CD14-positive monocyte (primary cell): ENCODE results near the gene FLNA. TPM values are rescaled to one million over a fixed set of nuclear protein-coding genes. Genes with fewer than 3 reads are reported as not detected.

Experiments
- DNase-seq, 3 donors: peaks; one replicate each; pipeline ENCODE4 v3.0.0-alpha.2; 2011 to 2022
- H2AFZ ChIP-seq: 2 replicates; pipeline ENCODE4 v1.6.0; 2012; ENCODE audit warnings: mild to moderate bottlenecking, low read depth, low read length, inconsistent platforms; ENCODE audit not compliant: insufficient read depth, poor library complexity, severe bottlenecking
- H3K27ac ChIP-seq, 2 donors: 1 replicate in 1 of 2; 2 replicates in 1 of 2; pipeline ENCODE4 v1.5.1; 2012 to 2013; ENCODE audit warnings: low read length in 2 of 2, control low read depth in 1 of 2, inconsistent platforms in 1 of 2, low read depth in 1 of 2, mild to moderate bottlenecking in 1 of 2
- H3K27me3 ChIP-seq, 2 donors: one replicate each; pipeline versions ENCODE4 v1.6.0 to v1.6.1; 2011 to 2013; ENCODE audit warnings: low read length in 2 of 2; ENCODE audit not compliant: control insufficient read depth in 2 of 2, insufficient read depth in 2 of 2
- H3K36me3 ChIP-seq, 2 donors: replicated peaks in 1 of 2; 1 replicate in 1 of 2; 2 replicates in 1 of 2; pipeline versions ENCODE4 v1.5.1 to v1.6.1; 2012 to 2013; ENCODE audit warnings: low read length in 2 of 2, control low read depth in 1 of 2, inconsistent platforms in 1 of 2, mild to moderate bottlenecking in 1 of 2; ENCODE audit not compliant: insufficient read depth in 2 of 2, control insufficient read depth in 1 of 2
- H3K4me1 ChIP-seq, 2 donors: 1 replicate in 1 of 2; 2 replicates in 1 of 2; pipeline versions ENCODE4 v1.5.1 to v1.6.1; 2012 to 2013; ENCODE audit warnings: low read length in 2 of 2, control low read depth in 1 of 2, inconsistent platforms in 1 of 2, mild to moderate bottlenecking in 1 of 2, moderate library complexity in 1 of 2; ENCODE audit not compliant: insufficient read depth in 2 of 2, control insufficient read depth in 1 of 2
- H3K4me2 ChIP-seq: replicated peaks from 2 replicates; pipeline ENCODE3; 2012; ENCODE audit warnings: low read length, moderate library complexity, mild to moderate bottlenecking; ENCODE audit not compliant: poor library complexity, severe bottlenecking; ENCODE audit errors: extremely low read depth
- H3K4me3 ChIP-seq, 3 experiments: fragments of 200-600 bp in 1 of 3; sonication (generic) in 1 of 3; replicated peaks in 1 of 3; 1 replicate in 2 of 3; 2 replicates in 1 of 3; pipeline ENCODE4 v1.5.1; 2011 to 2013; ENCODE audit warnings: low read length in 3 of 3, mild to moderate bottlenecking in 3 of 3, control low read depth in 2 of 3, low read depth in 2 of 3, inconsistent platforms in 1 of 3, moderate library complexity in 1 of 3
- H3K79me2 ChIP-seq: 2 replicates; pipeline ENCODE4 v1.6.0; 2012; ENCODE audit warnings: mild to moderate bottlenecking, control low read depth, inconsistent platforms, low read length, moderate library complexity; ENCODE audit not compliant: insufficient read depth
- H3K9ac ChIP-seq: 2 replicates; pipeline ENCODE4 v1.6.0; 2017; ENCODE audit warnings: low read length, mild to moderate bottlenecking; ENCODE audit not compliant: insufficient read depth, poor library complexity, severe bottlenecking
- H3K9me3 ChIP-seq, 2 donors: replicated peaks in 1 of 2; 1 replicate in 1 of 2; 2 replicates in 1 of 2; pipeline versions ENCODE4 v1.5.1 to v1.6.1; 2012 to 2013; ENCODE audit warnings: low read length in 2 of 2, control low read depth in 1 of 2; ENCODE audit not compliant: control insufficient read depth in 1 of 2, insufficient read depth in 1 of 2
- H4K20me1 ChIP-seq: 2 replicates; pipeline ENCODE4 v1.6.0; 2012; ENCODE audit warnings: mild to moderate bottlenecking, low read length, control low read depth, moderate library complexity; ENCODE audit not compliant: insufficient read depth
- H3K27ac Mint-ChIP-seq, 7 donors: one replicate each; pipeline ENCODE4 v1.8.0; 2020; ENCODE audit warnings: mild to moderate bottlenecking in 7 of 7, mixed read lengths in 7 of 7, moderate library complexity in 6 of 7, inconsistent platforms in 2 of 7
- H3K27me3 Mint-ChIP-seq, 3 donors: one replicate each; pipeline ENCODE4 v1.8.0; 2021 to 2022; ENCODE audit warnings: low read depth in 3 of 3, mild to moderate bottlenecking in 3 of 3, mixed read lengths in 3 of 3, moderate library complexity in 3 of 3, inconsistent platforms in 1 of 3
- H3K36me3 Mint-ChIP-seq, 2 donors: one replicate each; pipeline ENCODE4 v1.8.0; 2020; ENCODE audit warnings: mixed read lengths in 2 of 2, inconsistent platforms in 1 of 2, mild to moderate bottlenecking in 1 of 2
- H3K4me1 Mint-ChIP-seq: one replicate; pipeline ENCODE4 v1.8.0; 2020; ENCODE audit warnings: mild to moderate bottlenecking, mixed read lengths
- H3K4me3 Mint-ChIP-seq, 2 donors: one replicate each; pipeline ENCODE4 v1.8.0; 2020; ENCODE audit warnings: mild to moderate bottlenecking in 2 of 2, mixed read lengths in 2 of 2, moderate library complexity in 1 of 2
- H3K9me3 Mint-ChIP-seq, 7 donors: one replicate each; pipeline ENCODE4 v1.8.0; 2020 to 2022; ENCODE audit warnings: mixed read lengths in 7 of 7, mild to moderate bottlenecking in 6 of 7, moderate library complexity in 6 of 7, inconsistent platforms in 2 of 7
- CTCF ChIP-seq: fragments of 200-600 bp; IDR thresholded peaks from one replicate; pipeline ENCODE4 v1.8.0; 2022; ENCODE audit warnings: antibody characterized with exemption, mild to moderate bottlenecking
- WGBS: methylation state at CpG from one replicate; pipeline ENCODE4 v1.1.5; 2013; ENCODE audit warnings: missing lambda C conversion rate; ENCODE audit not compliant: insufficient coverage; 5-methylcytosine and 5-hydroxymethylcytosine counted together
- intact Hi-C, 2 donors: fragments of 100-400 bp; cut with micrococcal nuclease; formaldehyde crosslinking; loops; one replicate each; pipeline versions ENCODE4 v1.15.0 to v1.15.1; 2023
- polyA plus RNA-seq, 3 donors: library from polyadenylated mRNA; depleted of rRNA in 1 of 3; unstranded in 2 of 3; stranded (reverse) in 1 of 3; fragments of 300-500 nt in 2 of 3; fragments of >200 nt in 1 of 3; fragmentation: Illumina TruSeq in 2 of 3; gene quantifications; 1 replicate in 2 of 3; 2 replicates in 1 of 3; pipeline ENCODE4 v1.2.3, GENCODE V29; 2012 to 2021

The FLNA gene
- polyA plus RNA-seq, 3 donors: 111 to 874 (median 219) TPM

- H3K36me3 ChIP-seq: no peaks in the 10 kb centered on the region
- H3K4me1 ChIP-seq: peaks cover 34% of the 10 kb centered on the region in 2 donors
- H3K9ac ChIP-seq: peak overlapping the region; percentile 97
- H4K20me1 ChIP-seq: no peaks in the 10 kb centered on the region
- Mint-ChIP-seq H3K36me3 (peaks cover 5 to 10% of the 10 kb centered on the region in 2 donors), H3K27ac (peak overlapping the region; percentile 88 to 95 (median 93)), H3K27me3 (peaks cover 0 to 5% (median 0%) of the 10 kb centered on the region in 3 donors), H3K9me3 (peaks cover 0 to 22% (median 4%) of the 10 kb centered on the region in 7 donors), H3K4me3 (peak overlapping the region; percentile 59 to 84), H3K4me1 (peaks cover 31% of the 10 kb centered on the region)
- intact Hi-C loops: no loop called here
- peak overlapping the region; percentile 73 for H3K4me2 ChIP-seq
- DNase-seq: no peak
- H3K4me3 ChIP-seq: peak overlapping the region in 1 of 3 experiments; percentile 74
- WGBS: 100% methylated on average over 2 of the region's 14 CpGs
- H2AFZ ChIP-seq: no peak overlapping the region
- H3K27ac ChIP-seq: no peak overlapping the region
- H3K27me3 ChIP-seq: no peaks in the 10 kb centered on the region
- H3K9me3 ChIP-seq: no peaks in the 10 kb centered on the region
- H3K79me2 ChIP-seq: peaks cover 16% of the 10 kb centered on the region
- TF ChIP-seq CTCF: no peak
Observed at GRCh38 chrX:154380787-154381186, 6.4 kb upstream of the FLNA start.

GRCh38 chrX:154380153-154380552 is 5.7 kb upstream of the FLNA start:
- Histone ChIP-seq H3K9ac (peak overlapping the region; percentile 97), H3K4me1 (peaks cover 34 to 35% of the 10 kb centered on the region in 2 donors), H2AFZ (no peak overlapping the region), H3K27ac (peak overlapping the region; percentile 84 to 95), H3K4me2 (peak overlapping the region; percentile 73), H3K27me3 (no peaks in the 10 kb centered on the region), H3K79me2 (peaks cover 16% of the 10 kb centered on the region), H4K20me1 (no peaks in the 10 kb centered on the region), H3K9me3 (no peaks in the 10 kb centered on the region), H3K36me3 (no peaks in the 10 kb centered on the region), H3K4me3 (peak overlapping the region; percentile 69 to 78 (median 74))
- peak overlapping the region; percentile 77 to 84 for H3K4me3 Mint-ChIP-seq
- peak overlapping the region; percentile 88 to 95 (median 93) for H3K27ac Mint-ChIP-seq
- H3K4me1 Mint-ChIP-seq: peaks cover 31% of the 10 kb centered on the region
- peaks cover 0 to 6% (median 2%) of the 10 kb centered on the region in 3 donors for H3K27me3 Mint-ChIP-seq
- TF ChIP-seq CTCF: no peak
- WGBS: 68% methylated on average over 9 of the region's 13 CpGs
- H3K36me3 Mint-ChIP-seq: peaks cover 5 to 10% of the 10 kb centered on the region in 2 donors
- intact Hi-C loops: no loop called here
- no peak for DNase-seq
- peaks cover 0 to 23% (median 4%) of the 10 kb centered on the region in 7 donors for H3K9me3 Mint-ChIP-seq
